Skin epidermis (tissue), 12 donors: ENCODE data around the gene C14orf39.
A peak's percentile ranks its signal among the peaks of the same experiment; 100 is the strongest.

ENCODE experiments used
- H3K27ac ChIP-seq, 21 experiments: fragments of 200-600 bp; sonication (generic) in 11 of 21; one replicate each; pipeline ENCODE4 v1.5.0; 2020; ENCODE audit warnings: mild to moderate bottlenecking in 3 of 21, inconsistent platforms in 2 of 21, moderate library complexity in 2 of 21
- H3K4me3 ChIP-seq, 7 experiments: fragments of 200-600 bp; sonication (generic) in 2 of 7; one replicate each; pipeline ENCODE4 v1.5.0; 2020; ENCODE audit warnings: inconsistent platforms in 2 of 7, mild to moderate bottlenecking in 2 of 7, moderate library complexity in 1 of 7

The C14orf39 gene

GRCh38 chr14:60485598-60486251, at the start of gene C14orf39:
Gene C14orf39 (minus strand): TSS chr14:60486063. CDS start chr14:60485078, 985 bp downstream.
- Histone ChIP-seq H3K4me3 (no peak within 1 kb of the TSS), H3K27ac (no peak within 1 kb of the TSS)

- Histone ChIP-seq H3K4me3 (no peak overlapping the region), H3K27ac (no peak overlapping the region)
Observed at GRCh38 chr14:60532442-60532841, 46.6 kb upstream of the C14orf39 start.

DNA sequence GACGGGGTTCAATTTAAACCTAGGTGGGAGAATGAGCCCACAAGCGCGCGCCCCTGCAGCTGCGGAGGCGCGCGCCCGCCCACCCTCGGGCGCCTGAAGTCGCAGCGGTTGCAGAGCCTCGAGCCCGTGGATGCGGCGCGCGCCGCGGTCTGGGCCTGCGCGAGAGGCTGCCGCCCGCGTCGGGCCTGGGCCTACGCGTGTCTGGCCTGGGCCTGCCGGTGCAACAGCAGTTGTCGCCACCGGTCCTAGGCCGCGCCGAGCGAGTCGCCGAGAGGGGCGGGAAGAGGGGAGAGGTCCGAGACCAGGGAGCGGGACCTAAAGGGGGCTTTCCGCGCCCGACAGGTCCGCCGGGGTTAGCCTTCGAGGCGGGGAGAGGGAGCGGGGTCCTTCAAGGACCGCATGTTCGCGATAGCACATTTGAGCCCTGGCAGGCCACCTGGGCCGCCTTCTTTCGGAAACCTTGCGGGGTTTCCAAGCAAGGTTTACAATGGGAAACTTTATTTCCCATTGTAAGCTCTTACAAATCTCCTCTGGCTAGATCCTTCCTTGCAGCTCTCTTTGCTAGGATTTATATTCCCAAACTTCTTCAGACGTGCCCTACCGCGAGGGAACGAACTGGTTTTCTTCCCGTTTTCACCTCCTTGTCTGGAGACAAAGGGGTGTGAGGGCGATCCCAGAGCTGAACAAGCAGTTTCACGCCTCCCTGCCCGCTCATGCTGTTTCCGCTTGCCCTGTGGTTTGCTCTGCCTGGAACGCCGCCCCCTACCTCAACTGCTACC, 29.8 kb upstream of the C14orf39 start:
- H3K4me3 ChIP-seq, result peak overlapping the region in 4 of 7 experiments; percentile 14 to 34 (median 24)
- no peak overlapping the region for H3K27ac ChIP-seq

DNA sequence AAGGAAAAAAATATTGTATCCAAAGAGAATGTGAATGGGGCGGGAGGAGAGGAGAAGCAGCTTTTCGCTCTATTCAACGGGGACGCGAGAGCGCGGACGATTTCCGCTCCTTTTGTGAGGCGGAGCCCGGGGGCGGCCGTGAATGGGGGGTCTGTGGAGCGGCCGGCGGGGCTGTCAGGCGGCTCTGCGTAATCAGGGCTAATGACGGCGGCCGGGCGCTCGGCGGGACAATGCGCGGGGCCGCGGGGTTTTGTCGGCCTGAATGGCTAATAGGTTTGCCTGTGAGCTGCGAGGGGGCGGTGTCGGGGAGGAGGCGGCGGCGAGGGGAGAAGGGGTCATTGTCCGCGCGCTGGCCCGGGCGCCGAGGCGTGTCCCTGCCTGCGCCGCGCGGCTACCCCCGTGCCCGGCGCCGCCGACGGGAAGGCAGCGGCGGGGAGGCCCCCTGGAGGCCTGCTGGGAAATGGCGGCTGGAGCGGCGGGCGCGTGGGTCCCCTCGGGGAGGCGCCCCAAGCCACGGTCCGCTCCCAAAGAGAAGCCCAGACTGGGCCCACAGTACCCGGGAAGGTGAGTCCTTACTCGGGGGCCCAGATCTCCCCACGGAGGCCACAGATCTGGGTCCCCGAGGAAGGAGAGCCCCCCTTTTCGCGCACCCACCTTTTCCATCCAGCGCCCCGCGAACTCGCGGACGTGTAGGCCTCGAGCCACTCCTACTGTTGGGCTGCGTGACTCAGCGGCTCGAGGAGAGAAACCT, 29.1 kb upstream of the C14orf39 start:
- Histone ChIP-seq H3K27ac (no peak overlapping the region), H3K4me3 (peak overlapping the region in 6 of 7 experiments; percentile 3 to 34 (median 17))

DNA sequence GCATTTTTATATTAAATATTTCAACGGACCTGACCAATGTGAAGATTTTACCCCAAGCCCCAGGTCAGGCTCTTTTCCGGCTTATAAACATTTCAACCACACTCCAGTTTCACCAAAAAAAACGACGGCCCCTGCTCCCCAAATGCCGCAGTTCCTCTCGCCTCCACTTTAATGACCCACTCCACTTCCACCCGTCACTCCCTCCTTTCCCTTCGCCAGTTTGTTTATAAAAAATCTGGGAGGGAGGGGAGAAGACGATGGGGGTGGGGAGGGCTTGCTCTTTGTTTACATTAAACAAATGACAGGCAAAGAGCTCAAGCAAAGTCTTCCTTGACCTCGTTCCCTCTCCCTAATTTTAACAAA, 28.5 kb upstream of the C14orf39 start:
- Histone ChIP-seq H3K27ac (no peak overlapping the region), H3K4me3 (peak overlapping the region in 4 of 7 experiments; percentile 14 to 34 (median 24))

DNA sequence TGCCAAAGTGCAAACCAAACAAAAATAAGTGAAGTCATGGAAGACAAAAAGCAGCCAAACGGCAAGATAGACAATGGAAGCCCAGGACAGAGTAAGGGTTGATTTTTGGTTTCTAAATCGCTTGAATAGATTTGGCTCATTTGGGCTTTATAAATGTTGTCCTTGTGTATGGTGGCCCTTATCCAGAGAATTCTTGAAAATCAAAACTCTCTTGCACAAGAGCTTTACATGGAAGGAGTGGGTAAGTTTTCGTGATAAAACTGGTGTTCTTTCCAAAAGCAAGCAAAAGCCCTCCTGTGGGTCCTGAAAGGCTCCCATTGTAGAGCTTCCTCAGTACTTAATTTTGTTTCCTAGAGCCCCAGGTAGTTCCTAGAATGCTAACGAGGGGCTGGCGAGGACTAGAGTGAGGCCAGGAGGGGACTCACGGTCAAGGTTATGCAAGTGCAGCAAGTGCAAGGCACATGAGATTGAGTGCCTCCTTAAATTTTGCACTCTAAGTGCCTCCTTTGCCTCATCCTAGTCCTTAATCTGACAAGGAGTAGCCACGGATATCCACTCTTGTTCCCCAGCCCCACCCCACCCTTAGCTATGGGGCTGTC, 27.2 kb upstream of the C14orf39 start:
- H3K27ac ChIP-seq, result no peak overlapping the region
- no peak overlapping the region for H3K4me3 ChIP-seq

- no peak overlapping the region for H3K4me3 ChIP-seq
- no peak overlapping the region for H3K27ac ChIP-seq
Observed at GRCh38 chr14:60512126-60512525, 26.3 kb upstream of the C14orf39 start.

- Histone ChIP-seq H3K27ac (no peak overlapping the region), H3K4me3 (no peak overlapping the region)
Observed at GRCh38 chr14:60510951-60511599, 25.2 kb upstream of the C14orf39 start.

DNA sequence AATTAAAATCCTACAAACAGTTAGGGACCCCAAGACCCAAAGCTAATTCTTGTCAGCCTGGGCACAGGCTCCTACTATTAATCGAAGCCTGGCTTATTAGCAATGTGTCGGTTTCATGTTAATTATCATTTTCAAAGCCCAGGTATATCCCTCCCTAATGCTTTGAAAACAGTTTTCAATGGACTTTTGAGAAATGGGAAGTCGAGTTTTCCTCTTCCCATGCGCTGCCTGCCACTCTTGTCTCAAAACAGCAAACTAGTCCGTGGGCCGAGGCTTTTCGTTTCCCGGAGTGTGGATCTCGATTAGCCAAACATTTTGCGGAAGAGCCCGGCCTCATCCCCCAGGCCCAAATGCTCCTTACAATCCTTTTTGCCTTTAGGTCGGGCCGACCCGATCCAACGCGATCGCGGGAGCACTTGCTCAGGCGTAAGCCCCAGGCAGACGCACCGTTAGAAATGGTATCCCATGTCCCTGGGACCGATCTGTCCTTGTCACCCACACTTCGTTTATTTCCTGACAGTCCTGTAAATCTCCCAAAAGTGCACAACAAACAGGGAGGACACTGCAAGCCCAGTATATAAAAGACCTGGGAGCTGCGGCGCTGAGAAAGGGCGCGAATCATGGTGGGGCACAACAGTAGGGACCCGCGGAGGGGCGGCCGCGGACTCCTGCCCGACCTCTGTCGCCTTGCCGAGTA, 24.5 kb upstream of the C14orf39 start:
- H3K27ac ChIP-seq, result no peak overlapping the region
- no peak overlapping the region for H3K4me3 ChIP-seq

GRCh38 chr14:60509438-60510253, 23.8 kb upstream of the C14orf39 start:
- Histone ChIP-seq H3K27ac (no peak overlapping the region), H3K4me3 (no peak overlapping the region)

DNA sequence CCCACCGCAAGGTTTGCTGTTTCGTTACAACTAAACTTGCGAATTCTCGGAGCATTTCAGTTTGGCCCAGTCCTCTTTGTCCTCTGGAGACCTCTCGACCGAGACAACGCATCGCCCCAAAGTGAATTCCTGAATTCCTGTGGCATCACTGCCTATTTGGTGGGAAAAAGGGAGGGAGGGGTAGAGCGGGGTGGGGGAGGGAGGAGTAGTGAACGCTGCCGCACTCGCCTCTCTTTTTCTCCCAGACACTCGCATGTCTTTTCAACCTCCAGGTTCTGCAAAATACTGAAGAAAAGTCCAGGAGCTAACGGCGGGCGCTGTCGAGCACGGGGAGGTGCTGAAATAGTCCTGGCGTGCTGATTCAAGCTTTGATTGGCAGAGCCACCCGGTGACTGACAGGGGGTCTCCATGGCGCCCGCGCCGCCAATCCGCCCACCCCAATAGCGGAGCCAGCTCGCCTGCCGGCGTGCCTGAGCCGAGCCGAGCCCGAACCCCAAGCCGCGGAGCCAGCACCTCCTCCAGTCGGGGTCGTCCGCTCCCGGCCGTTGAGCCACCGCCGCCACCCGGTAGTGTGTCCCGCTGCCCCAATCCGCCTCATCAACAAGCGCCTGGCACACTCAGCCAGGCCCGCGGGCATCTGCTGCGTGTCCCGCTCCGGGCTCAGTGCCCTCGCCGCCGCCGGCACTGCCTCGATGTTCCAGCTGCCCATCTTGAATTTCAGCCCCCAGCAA, 23.0 kb upstream of the C14orf39 start, which contains the start of gene SIX6:
SIX6 (plus strand) TSS at position 440 of the 731 bp plus-strand sequence; CDS start at position 693, 253 bp downstream.
- Histone ChIP-seq H3K27ac (no peak within 1 kb of the TSS), H3K4me3 (no peak within 1 kb of the TSS)

GRCh38 chr14:60508363-60508706, 22.5 kb upstream of the C14orf39 start:
- Histone ChIP-seq H3K27ac (no peak overlapping the region), H3K4me3 (no peak overlapping the region)

- no peak overlapping the region for H3K27ac ChIP-seq
- no peak overlapping the region for H3K4me3 ChIP-seq
Observed at GRCh38 chr14:60506985-60507829, 21.3 kb upstream of the C14orf39 start.

GRCh38 chr14:60506462-60506984, 20.7 kb upstream of the C14orf39 start:
- Histone ChIP-seq H3K4me3 (no peak overlapping the region), H3K27ac (no peak overlapping the region)

DNA sequence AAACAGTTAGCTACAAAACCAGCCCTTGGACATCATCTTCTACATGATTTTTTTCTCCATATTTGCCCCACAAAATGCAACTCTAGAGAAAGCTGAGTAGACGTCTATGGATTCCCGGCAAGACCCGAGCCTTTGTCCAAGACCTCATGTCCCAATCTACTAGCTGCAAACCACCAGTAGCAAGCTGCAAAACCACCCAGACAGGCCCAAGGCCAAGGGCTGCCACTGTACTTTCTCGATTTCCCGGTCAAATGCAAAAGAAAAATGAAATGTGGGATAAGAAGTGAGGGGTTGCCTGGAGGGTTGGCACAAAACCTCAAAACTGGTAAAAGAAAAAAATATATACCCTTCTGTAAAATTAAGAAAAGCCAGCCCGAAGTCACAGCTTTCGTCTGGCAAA, 20.1 kb upstream of the C14orf39 start:
- no peak overlapping the region for H3K27ac ChIP-seq
- no peak overlapping the region for H3K4me3 ChIP-seq

DNA sequence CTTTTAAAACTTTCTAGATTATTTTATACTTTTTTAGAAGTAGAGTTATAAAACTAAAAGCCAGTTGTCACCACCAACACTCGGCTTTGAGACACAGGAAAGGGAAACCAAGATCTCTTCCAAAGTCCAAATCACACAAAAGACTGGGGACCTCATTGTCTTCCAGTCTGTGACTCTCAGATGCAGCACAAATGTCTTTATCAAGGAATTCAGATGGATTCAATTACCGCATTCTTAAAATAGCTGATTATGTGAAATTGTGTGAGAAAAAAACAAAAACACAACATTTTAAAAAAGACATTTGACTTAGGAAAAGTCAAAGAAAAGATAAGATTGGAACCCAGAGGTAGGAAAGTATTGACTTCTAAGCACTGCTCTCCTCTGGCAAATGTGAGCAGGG, 19.6 kb upstream of the C14orf39 start:
- no peak overlapping the region for H3K27ac ChIP-seq
- H3K4me3 ChIP-seq, result no peak overlapping the region

DNA sequence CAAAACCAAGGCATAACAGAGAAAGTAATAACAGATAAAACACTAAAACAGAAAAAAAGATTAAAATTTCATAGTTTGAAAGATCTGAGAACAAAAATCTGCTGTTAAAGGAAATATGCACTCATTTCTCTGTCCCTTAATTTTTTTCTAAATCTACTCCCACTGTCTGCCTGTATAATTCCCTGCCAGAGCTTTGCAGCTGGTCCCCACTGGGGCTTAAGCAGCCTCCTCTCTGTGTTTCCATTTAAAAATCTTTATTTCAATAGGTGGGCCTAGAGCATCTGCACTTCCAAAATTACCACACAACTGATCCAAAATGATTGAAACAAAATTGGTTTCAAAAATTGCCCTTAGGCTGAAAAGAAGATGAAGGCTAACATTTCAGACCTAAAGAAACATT, 16.7 kb upstream of the C14orf39 start:
- no peak overlapping the region for H3K4me3 ChIP-seq
- H3K27ac ChIP-seq, result no peak overlapping the region
